Measurements from ENCODE around the gene MFSD11.
"Not testable (repeated sequence)": the region's sequence is repeated elsewhere in the genome, so short reads cannot be mapped to it uniquely, and the experiment has no call there.

The MFSD11 gene

DNA sequence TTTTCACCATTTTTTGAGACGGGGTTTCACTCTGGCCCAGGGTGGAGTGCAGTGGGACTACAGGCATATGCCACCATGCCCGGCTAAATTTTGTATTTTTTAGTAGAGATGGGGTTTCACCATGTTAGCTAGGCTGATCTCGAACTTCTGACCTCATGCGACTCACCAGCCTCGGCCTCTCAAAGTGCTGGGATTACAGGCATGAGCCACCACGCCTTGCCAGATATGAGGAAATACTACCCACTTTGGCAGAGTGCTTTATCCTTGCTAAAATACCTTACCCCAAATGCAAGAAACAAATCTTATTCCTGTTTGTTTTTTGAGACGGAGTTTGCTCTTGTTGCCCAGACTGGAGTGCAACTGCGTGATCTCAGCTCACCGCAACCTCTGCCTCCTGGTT lies 67.4 kb downstream of the MFSD11 start:
- DNase-seq (ENCODE audit: low spot score): no peak

DNA sequence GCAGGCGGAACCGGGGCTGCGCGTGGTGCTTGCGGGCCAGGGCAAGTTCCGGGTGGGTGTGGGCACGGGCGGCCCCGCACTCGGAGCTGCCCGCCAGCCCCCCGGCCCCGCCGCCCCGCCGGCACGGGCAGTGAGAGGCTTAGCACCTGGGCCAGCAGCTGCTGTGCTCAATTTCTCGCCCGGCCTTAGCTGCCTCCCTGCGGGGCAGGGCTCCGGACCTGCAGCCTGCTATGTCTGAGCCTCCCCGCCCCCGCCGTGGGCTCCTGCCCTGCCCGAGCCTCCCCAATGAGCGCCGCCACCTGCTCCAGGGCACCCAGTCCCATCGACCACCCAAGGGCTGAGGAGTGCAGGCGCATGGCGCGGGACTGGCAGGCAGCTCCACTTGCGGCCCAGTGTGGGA lies 68.2 kb downstream of the MFSD11 start:
- not testable (repeated sequence) for DNase-seq (ENCODE audit: low spot score)

DNA sequence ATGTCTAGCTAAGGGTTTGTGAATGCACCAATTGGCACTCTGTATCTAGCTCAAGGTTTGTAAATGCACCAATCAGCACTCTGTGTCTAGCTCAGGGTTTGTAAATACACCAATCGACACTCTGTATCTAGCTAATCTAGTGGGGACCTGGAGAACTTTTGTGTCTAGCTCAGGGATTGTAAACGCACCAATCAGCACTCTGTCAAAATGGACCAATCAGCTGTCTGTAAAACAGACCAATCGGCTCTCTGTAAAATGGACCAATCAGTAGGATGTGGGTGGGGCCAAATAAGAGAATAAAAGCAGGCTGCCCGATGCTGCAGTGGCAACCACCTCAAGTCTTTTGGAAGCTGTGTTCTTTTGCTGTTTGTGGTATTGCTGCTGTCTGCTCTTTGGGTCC lies 68.8 kb downstream of the MFSD11 start:
- not testable (repeated sequence) for DNase-seq (ENCODE audit: low spot score)

DNA sequence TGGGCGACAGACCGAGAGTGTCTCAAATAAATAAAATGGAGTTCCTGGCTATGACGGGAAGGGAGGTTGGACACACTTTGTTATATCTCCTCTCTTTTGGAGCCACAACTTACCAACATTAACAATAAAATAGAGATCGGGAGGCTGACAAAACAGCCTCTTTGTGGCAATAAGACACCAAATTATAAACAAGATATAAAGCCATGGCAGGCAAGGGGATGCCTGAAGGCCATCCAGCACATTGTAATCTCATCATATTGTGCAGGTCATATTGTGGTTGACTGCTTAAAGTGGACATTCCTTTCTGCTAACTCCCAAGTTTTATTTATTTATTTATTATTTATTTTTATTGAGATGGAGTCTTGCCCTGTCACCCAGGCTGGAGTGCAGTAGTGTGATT lies 70.4 kb downstream of the MFSD11 start:
- DNase-seq (ENCODE audit: low spot score): no peak

- DNase-seq (ENCODE audit: low spot score): no peak
These were observed 73.0 kb downstream of the MFSD11 start for GRCh38 chr17:76810956-76811355.

GRCh38 chr17:76811834-76812233 lies 73.9 kb downstream of the MFSD11 start:
- no peak for DNase-seq (ENCODE audit: low spot score)

DNA sequence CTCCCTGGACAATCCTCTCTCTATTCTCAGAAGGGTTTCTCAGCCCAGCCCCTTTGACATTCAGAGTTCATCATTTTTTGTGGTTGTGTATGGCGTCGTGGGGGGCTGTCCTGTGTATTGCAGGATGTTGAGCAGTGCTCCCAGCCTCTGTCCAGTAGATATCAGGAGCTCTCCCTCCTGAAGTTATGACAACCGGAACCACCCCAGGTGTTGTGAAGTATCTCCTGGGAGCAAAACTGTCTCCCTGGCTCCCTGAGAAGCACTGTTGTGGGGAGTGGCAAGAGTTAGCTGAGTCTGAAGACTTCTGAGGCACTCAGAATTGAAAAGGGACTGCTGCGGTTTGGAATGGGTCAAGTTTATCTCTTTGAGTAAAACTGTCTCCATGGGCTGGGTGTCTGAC lies 74.3 kb downstream of the MFSD11 start:
- DNase-seq (ENCODE audit: low spot score): no peak

DNA sequence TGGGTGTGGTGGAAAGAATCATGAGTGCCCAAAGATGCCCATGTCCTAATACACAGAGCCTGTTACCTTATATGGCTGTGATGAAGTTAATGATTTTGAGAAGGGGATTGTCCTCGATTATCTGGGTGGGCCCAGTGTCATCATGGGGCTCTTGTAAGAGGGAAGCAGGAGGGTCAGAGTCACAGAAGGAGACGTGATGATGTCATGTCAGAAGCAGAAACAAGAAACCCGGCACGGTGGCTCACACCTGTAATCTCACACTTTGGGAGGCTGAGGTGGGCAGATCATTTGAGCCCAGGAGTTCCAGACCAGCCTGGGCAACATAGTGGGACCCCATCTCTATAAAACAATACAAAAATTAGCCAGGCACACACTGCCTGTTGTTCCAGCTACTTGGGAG lies 75.0 kb downstream of the MFSD11 start:
- DNase-seq (ENCODE audit: low spot score): no peak

DNA sequence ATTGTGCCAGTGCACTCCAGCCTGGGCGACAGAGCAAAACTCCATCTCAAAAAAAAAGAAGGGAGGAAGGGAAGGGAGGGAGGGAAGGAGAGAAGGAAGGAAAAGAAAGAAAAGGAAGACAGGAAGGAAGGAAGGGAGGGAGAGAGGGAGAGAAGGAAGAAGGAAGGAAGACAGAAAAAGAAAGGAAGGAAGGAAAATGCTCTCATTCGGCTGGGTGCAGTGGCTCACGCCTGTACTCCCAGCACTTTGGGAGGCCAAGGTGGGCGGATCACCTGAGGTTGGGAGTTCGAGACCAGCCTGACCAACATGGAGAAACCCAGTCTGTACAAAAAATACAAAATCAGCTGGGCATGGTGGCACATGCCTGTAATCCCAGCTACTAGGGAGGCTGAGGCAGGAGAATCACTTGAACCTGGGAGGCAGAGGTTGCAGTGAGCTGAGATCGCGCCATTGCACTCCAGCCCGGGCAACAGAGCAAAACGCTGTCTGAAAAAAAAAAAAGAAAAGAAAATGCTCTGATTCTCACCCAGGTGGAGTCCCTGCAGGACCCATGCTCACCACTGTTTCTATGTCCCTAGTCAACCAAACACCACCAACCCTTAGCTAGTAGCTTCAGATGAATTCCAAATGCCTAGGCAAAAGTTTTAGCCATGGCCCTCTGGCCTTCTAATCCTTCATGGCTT lies 78.1 kb downstream of the MFSD11 start:
- DNase-seq (ENCODE audit: low spot score): not testable (repeated sequence)

GRCh38 chr17:76816590-76817135 lies 78.7 kb downstream of the MFSD11 start:
- DNase-seq (ENCODE audit: low spot score): peak; percentile 90

DNA sequence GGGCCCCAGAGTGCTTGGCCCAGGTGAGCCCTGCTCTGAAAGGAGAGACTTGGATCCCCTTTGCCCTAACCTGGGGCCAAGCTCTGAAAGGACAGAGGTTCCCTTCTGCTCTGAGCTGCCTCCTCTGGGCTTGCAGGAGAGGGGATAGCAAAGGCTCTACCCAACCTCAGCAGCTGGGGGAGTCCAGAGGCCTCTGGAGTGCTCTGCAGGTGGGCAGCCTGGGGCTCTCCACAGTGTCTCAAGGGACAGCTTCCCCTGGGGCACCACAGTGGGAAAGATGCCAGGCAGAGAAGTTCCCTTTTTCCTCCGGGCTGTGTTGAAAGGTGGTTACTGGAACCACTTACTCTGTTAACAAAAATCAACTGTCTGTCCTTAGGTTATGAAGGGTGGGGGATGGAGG lies 82.1 kb downstream of the MFSD11 start:
- DNase-seq (ENCODE audit: low spot score): peak; percentile 63

GRCh38 chr17:76820561-76820960 lies 82.6 kb downstream of the MFSD11 start:
- DNase-seq (ENCODE audit: low spot score): no peak

DNA sequence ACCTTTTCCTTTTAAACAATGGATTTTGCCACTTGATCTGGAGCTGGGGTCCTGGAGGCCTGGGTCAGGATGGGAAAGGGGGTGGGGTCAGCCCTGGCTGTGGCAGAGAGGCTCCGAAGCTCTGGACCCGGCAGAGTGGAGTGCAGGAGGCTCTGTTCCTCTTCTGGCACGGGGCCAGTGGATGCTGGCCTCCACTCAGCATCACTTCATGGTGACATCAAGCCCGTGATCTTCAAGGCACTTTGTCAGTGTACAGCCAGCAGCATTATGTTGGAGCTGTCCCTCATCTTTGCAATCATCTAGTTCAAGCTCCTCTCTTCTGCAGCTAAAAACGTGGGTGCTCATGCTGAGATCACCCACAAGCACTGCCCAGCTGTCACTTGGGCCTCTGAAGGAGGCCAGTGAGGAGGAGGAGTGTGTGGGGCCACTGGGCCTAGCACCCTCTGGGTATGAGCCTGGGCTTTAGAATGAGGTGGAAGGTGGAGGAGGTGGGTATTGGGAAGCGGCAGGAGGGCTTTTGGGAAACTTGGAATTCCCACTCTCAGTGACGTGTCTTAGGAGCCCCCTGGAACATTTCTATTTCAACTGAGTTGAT lies 84.4 kb downstream of the MFSD11 start:
- DNase-seq (ENCODE audit: low spot score): no peak

- no peak for DNase-seq (ENCODE audit: low spot score)
These were observed 86.2 kb downstream of the MFSD11 start for GRCh38 chr17:76824093-76824492.

- no peak for DNase-seq (ENCODE audit: low spot score)
These were observed 88.6 kb downstream of the MFSD11 start for GRCh38 chr17:76826330-76827068.

- DNase-seq (ENCODE audit: low spot score): no peak
These were observed 89.8 kb downstream of the MFSD11 start for GRCh38 chr17:76827736-76828135.
